Measurements from ENCODE around the gene MCTP1. TPM values are rescaled to one million over a fixed set of nuclear protein-coding genes. Genes with fewer than 3 reads are reported as not detected.

The MCTP1 gene
- polyA plus RNA-seq (2012; ENCODE audit: missing spikeins), result 22.5 TPM

GRCh38 chr5:95284572-95285408, at the start of gene MCTP1:
TSS of gene MCTP1 (minus strand) at chr5:95285094.
- TF ChIP-seq TAF1 (IDR thresholded peaks at IDR 0.05; ENCODE audit: borderline replicate concordance, low read depth, low read length) (no peak), POLR2A (IDR thresholded peaks at IDR 0.05; ENCODE audit: low read depth, low read length) (no peak), POLR2AphosphoS5 (IDR thresholded peaks at IDR 0.05; ENCODE audit: low read depth, low read length) (no peak)
- FAIRE-seq (no peak), DNase-seq (ENCODE audit: insufficient read length) (peak; percentile 23)

GRCh38 chr5:95332158-95332557, 47.3 kb upstream of the MCTP1 start:
- TF ChIP-seq POLR2A (IDR thresholded peaks at IDR 0.05; ENCODE audit: low read depth, low read length) (no peak), POLR2AphosphoS5 (IDR thresholded peaks at IDR 0.05; ENCODE audit: low read depth, low read length) (no peak), TAF1 (IDR thresholded peaks at IDR 0.05; ENCODE audit: borderline replicate concordance, low read depth, low read length) (no peak)
- no peak for DNase-seq (ENCODE audit: insufficient read length)
- FAIRE-seq, result no peak

GRCh38 chr5:95331358-95331757, 46.5 kb upstream of the MCTP1 start:
- DNase-seq (ENCODE audit: insufficient read length), result no peak
- TF ChIP-seq TAF1 (IDR thresholded peaks at IDR 0.05; ENCODE audit: borderline replicate concordance, low read depth, low read length), result no peak
- no peak for FAIRE-seq

GRCh38 chr5:95327211-95327610, 42.3 kb upstream of the MCTP1 start:
- TF ChIP-seq TAF1 (IDR thresholded peaks at IDR 0.05; ENCODE audit: borderline replicate concordance, low read depth, low read length) (no peak), POLR2A (IDR thresholded peaks at IDR 0.05; ENCODE audit: low read depth, low read length) (no peak), POLR2AphosphoS5 (IDR thresholded peaks at IDR 0.05; ENCODE audit: low read depth, low read length) (no peak)
- DNase-seq (ENCODE audit: insufficient read length) (no peak), FAIRE-seq (no peak)

GRCh38 chr5:95317687-95318086, 32.8 kb upstream of the MCTP1 start:
- TF ChIP-seq TAF1 (IDR thresholded peaks at IDR 0.05; ENCODE audit: borderline replicate concordance, low read depth, low read length), result no peak
- TF ChIP-seq POLR2A (IDR thresholded peaks at IDR 0.05; ENCODE audit: low read depth, low read length), result no peak
- TF ChIP-seq POLR2AphosphoS5 (IDR thresholded peaks at IDR 0.05; ENCODE audit: low read depth, low read length), result no peak
- FAIRE-seq (no peak), DNase-seq (ENCODE audit: insufficient read length) (no peak)

GRCh38 chr5:95317085-95317484, 32.2 kb upstream of the MCTP1 start:
- FAIRE-seq (no peak), DNase-seq (ENCODE audit: insufficient read length) (no peak)
- TF ChIP-seq POLR2AphosphoS5 (IDR thresholded peaks at IDR 0.05; ENCODE audit: low read depth, low read length), result no peak
- TF ChIP-seq TAF1 (IDR thresholded peaks at IDR 0.05; ENCODE audit: borderline replicate concordance, low read depth, low read length), result no peak
- TF ChIP-seq POLR2A (IDR thresholded peaks at IDR 0.05; ENCODE audit: low read depth, low read length), result no peak

- DNase-seq (ENCODE audit: insufficient read length) (no peak), FAIRE-seq (no peak)
- no peak for TF ChIP-seq TAF1 (IDR thresholded peaks at IDR 0.05; ENCODE audit: borderline replicate concordance, low read depth, low read length)
- TF ChIP-seq POLR2A (IDR thresholded peaks at IDR 0.05; ENCODE audit: low read depth, low read length), result no peak
- TF ChIP-seq POLR2AphosphoS5 (IDR thresholded peaks at IDR 0.05; ENCODE audit: low read depth, low read length), result no peak
Measured at GRCh38 chr5:95304711-95305110, 19.8 kb upstream of the MCTP1 start.

GRCh38 chr5:95298651-95299050, 13.8 kb upstream of the MCTP1 start:
- no peak for FAIRE-seq
- TF ChIP-seq TAF1 (IDR thresholded peaks at IDR 0.05; ENCODE audit: borderline replicate concordance, low read depth, low read length) (no peak), POLR2AphosphoS5 (IDR thresholded peaks at IDR 0.05; ENCODE audit: low read depth, low read length) (no peak), POLR2A (IDR thresholded peaks at IDR 0.05; ENCODE audit: low read depth, low read length) (no peak)
- DNase-seq (ENCODE audit: insufficient read length), result no peak

GRCh38 chr5:95296291-95296690, 11.4 kb upstream of the MCTP1 start:
- FAIRE-seq (no peak), DNase-seq (ENCODE audit: insufficient read length) (no peak)
- TF ChIP-seq TAF1 (IDR thresholded peaks at IDR 0.05; ENCODE audit: borderline replicate concordance, low read depth, low read length) (no peak), POLR2AphosphoS5 (IDR thresholded peaks at IDR 0.05; ENCODE audit: low read depth, low read length) (no peak), POLR2A (IDR thresholded peaks at IDR 0.05; ENCODE audit: low read depth, low read length) (no peak)

GRCh38 chr5:95285409-95285755, 488 bp upstream of the MCTP1 start:
- FAIRE-seq (no peak), DNase-seq (ENCODE audit: insufficient read length) (no peak)
- TF ChIP-seq POLR2AphosphoS5 (IDR thresholded peaks at IDR 0.05; ENCODE audit: low read depth, low read length) (no peak), TAF1 (IDR thresholded peaks at IDR 0.05; ENCODE audit: borderline replicate concordance, low read depth, low read length) (no peak), POLR2A (IDR thresholded peaks at IDR 0.05; ENCODE audit: low read depth, low read length) (no peak)

GRCh38 chr5:95283761-95284571, 928 bp downstream of the MCTP1 start:
- FAIRE-seq (no peak), DNase-seq (ENCODE audit: insufficient read length) (peak; percentile 38)

More at GRCh38 chr5:95283761-95284571, 928 bp downstream of the MCTP1 start:
- TF ChIP-seq POLR2AphosphoS5 (IDR thresholded peaks at IDR 0.05; ENCODE audit: low read depth, low read length) (no peak), POLR2A (IDR thresholded peaks at IDR 0.05; ENCODE audit: low read depth, low read length) (no peak), TAF1 (IDR thresholded peaks at IDR 0.05; ENCODE audit: borderline replicate concordance, low read depth, low read length) (no peak)
